ENCODE data around the gene UBE3B. TPM values are rescaled to one million over a fixed set of nuclear protein-coding genes. Genes with fewer than 3 reads are reported as not detected.
A peak's percentile ranks its signal among the peaks of the same experiment; 100 is the strongest.

The UBE3B gene
- total RNA-seq, 4 donors from 2014 or later = 51.0 to 93.5 (median 78.9) TPM

DNA sequence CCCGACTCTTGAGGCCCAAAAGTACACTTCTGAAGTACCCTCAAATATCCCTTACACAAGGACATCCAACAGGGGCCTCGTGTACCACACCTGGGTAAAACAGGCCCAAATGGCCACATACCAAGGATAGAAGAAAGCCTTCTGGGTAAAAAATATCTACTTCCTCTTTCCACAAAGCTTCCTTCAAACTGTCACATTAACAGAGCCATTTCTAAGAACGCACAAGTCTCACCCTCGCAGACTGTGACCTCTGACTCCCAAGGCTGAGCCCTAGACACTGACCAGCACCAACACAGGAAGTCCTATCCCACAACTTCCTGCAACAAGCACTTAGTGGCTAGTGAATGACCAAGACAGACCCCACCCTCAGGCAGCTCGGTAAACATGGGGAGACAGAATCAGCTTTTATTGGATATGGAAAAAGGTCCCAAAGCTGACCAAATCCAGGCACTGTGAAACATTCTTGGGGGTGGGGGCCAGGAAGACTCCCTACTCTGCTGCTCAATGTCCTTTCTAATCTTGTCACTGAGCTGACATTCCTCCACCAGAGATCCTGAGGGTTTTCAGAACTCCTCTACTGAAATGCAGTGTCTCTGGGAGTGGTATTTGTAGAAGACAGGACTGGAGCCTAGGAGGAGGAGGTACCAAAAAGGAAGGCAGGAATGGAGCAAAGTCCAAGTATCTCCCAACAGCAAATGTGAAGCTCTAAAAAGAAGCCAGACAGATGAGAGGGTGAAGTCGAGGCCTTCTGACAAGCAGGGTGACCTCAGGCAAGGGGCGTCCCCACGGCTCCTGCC, 16.2 kb upstream of the UBE3B start:
- WGBS, 2 donors = 37 to 40% methylated on average over 7 to 8 of the region's 8 CpGs
- no peak overlapping the region for H3K4me3 ChIP-seq

DNA sequence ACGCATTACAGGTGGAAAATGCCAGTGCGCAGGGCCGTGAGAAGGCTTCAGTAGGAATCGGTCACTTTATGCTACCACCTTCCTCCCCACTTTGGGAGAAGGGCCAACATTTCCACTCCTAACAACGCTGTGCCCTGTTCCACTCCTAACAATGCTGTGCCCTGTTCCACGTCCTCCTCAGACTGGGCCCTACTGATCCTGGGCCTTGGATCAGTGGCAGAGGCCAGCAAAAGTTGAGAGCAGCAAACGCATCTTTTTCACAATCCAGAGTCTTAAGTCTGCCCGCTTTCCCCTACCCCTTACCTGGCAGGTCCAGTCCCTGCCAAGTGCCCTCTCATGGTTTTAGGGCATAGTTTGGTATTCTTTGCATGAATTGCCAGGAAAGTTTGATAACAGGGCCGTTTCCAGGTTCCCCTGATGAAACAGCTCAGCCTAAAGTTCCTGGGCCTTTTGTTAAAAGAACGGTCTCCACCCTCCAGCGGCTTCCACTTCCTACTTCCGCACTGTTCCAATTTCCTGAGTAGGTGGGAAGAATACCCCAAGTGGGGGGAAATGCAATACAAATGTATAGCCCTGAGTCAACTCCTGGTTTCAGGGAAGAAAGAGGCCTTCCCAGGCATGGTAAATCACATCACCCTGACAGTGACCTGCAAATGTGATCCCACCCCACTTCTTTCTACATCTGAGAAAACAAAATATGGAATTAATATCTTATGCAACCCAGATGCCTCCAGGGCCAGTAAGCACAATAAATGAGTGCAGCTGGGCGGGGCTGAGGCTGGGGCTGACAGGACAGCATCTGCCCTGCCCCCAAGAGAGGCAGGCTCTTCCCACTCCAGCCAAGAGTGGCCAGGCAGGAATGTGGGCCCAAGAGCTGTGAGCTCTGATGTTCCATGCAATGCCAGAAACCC, 15.3 kb upstream of the UBE3B start:
- Histone ChIP-seq H3K27ac (peak overlapping the region; percentile 83 to 96 (median 88)), H3K27me3 (no peaks in the 10 kb centered on the region), H3K4me1 (peaks cover 0 to 97% (median 76%) of the 10 kb centered on the region in 4 donors), H3K9me3 (no peaks in the 10 kb centered on the region), H3K4me3 (no peak overlapping the region), H3K36me3 (peaks cover under 1 to 32% (median 6%) of the 10 kb centered on the region in 3 donors)
- 37 to 41% methylated on average over 13 of the region's 13 CpGs for WGBS, 2 donors
- TF ChIP-seq POLR2A (IDR thresholded peaks at IDR 0.05) (no peak), EP300 (IDR thresholded peaks at IDR 0.05) (peak in 1 of 2 donors; percentile 67)
- TF ChIP-seq, protein P1, sequence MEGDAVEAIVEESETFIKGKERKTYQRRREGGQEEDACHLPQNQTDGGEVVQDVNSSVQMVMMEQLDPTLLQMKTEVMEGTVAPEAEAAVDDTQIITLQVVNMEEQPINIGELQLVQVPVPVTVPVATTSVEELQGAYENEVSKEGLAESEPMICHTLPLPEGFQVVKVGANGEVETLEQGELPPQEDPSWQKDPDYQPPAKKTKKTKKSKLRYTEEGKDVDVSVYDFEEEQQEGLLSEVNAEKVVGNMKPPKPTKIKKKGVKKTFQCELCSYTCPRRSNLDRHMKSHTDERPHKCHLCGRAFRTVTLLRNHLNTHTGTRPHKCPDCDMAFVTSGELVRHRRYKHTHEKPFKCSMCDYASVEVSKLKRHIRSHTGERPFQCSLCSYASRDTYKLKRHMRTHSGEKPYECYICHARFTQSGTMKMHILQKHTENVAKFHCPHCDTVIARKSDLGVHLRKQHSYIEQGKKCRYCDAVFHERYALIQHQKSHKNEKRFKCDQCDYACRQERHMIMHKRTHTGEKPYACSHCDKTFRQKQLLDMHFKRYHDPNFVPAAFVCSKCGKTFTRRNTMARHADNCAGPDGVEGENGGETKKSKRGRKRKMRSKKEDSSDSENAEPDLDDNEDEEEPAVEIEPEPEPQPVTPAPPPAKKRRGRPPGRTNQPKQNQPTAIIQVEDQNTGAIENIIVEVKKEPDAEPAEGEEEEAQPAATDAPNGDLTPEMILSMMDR (IDR thresholded peaks at IDR 0.05) = no peak
- DNase-seq (ENCODE audit: low spot score in 2 of 2) = peak; percentile 89 to 90

More for the DNA sequence above, 16.2 kb upstream of the UBE3B start:
- Histone ChIP-seq H3K27me3 (no peaks in the 10 kb centered on the region), H3K27ac (peak overlapping the region; percentile 83 to 96 (median 88)), H3K9me3 (no peaks in the 10 kb centered on the region), H3K4me1 (peaks cover 0 to 88% (median 69%) of the 10 kb centered on the region in 4 donors), H3K36me3 (peaks cover 2 to 32% (median 6%) of the 10 kb centered on the region in 3 donors)
- peak in 1 of 2 donors; percentile 19 for DNase-seq (ENCODE audit: low spot score in 2 of 2)
- TF ChIP-seq, protein P1 (IDR thresholded peaks at IDR 0.05) = no peak
- peak in 1 of 2 donors; percentile 25 for TF ChIP-seq EP300 (IDR thresholded peaks at IDR 0.05)

DNA sequence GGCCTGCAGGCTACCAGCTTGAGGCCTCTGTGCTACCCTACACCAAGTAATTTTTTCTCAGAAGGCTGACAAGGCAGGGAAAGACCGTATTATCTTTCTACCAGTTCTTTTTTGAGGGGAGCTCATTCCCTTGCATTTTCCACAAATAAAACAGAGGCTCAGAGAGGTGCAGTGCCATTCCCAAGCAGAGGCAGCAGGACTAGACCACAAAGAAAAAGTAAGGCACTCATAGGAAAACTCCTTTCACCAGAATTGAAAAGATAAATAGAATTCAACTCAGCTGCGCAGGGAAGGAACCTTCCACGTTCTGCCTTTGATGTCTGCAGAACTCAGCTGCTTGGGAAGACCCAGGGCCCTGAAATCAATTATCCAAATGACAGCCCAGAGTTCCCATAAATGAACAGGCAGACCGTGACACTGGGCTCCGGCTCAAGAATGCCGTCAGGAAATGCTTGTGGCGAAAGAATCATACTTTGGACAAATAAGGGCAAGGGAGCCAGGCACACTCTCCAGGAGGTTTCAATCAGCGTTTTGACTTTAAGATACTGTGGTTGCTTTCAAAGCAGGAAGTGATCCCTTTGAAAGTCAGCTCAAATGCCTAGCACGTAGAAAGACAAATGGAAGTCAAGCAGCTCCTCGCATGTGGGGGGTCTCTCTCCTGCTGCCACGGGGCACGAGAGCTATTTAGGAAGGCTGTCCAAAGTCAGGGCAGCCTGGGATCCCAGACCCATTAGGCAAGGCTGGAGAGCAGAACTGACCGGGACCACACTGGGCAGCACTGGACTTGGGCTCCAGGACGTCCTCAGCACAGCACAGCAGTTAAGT, 14.4 kb upstream of the UBE3B start:
- Histone ChIP-seq H3K36me3 (peaks cover 0 to 36% (median 6%) of the 10 kb centered on the region in 3 donors), H3K27ac (peak overlapping the region; percentile 83 to 96 (median 88)), H3K9me3 (no peaks in the 10 kb centered on the region), H3K4me3 (peak overlapping the region in 2 of 4 donors; percentile 11), H3K27me3 (no peaks in the 10 kb centered on the region), H3K4me1 (peaks cover 0 to 100% (median 79%) of the 10 kb centered on the region in 4 donors)
- WGBS, 2 donors = 7 to 8% methylated on average over 14 of the region's 14 CpGs
- TF ChIP-seq POLR2A (IDR thresholded peaks at IDR 0.05) (no peak), EP300 (IDR thresholded peaks at IDR 0.05) (peak; percentile 26 to 90)
- TF ChIP-seq, protein P1 (IDR thresholded peaks at IDR 0.05) = no peak
- DNase-seq (ENCODE audit: low spot score in 2 of 2) = peak; percentile 80 to 88

DNA sequence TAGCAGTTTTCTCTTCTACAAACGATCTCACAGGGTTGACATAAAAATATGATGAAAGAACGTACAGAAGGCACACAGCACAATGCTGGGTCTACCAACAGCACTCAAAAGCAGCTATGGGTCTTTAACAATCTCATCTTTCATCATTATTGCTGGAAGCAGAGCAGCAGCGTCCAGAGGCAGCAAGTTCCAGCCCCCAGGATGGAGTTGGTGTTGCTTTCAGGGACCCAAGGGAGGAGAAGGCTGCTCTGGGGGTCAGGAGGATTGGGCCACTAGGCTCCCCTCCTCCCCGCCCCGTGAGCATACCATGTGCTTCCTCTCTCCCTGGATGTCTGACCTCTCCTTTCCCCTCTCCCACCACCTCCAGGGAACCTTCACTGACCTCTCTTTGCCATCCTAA, 13.7 kb upstream of the UBE3B start:
- WGBS, 2 donors = 21 to 30% methylated on average over 5 of the region's 5 CpGs
- Histone ChIP-seq H3K36me3 (peaks cover 0 to 43% (median 6%) of the 10 kb centered on the region in 3 donors), H3K9me3 (no peaks in the 10 kb centered on the region), H3K27ac (peak overlapping the region; percentile 83 to 96 (median 88)), H3K4me1 (peaks cover 0 to 97% (median 74%) of the 10 kb centered on the region in 4 donors), H3K27me3 (no peaks in the 10 kb centered on the region), H3K4me3 (peak overlapping the region in 2 of 4 donors; percentile 11)
- TF ChIP-seq, protein P1 (IDR thresholded peaks at IDR 0.05) = no peak
- TF ChIP-seq EP300 (IDR thresholded peaks at IDR 0.05) (no peak), POLR2A (IDR thresholded peaks at IDR 0.05) (no peak)
- no peak for DNase-seq (ENCODE audit: low spot score in 2 of 2)
